ENCODE results near the gene SMAP1.

- TF ChIP-seq CTCF (IDR thresholded peaks at IDR 0.05) (no peak), POLR2A (IDR thresholded peaks at IDR 0.05) (no peak)
Measured at GRCh38 chr6:70668499-70668812, 773 bp downstream of the SMAP1 start.

All from heart left ventricle (tissue), 13 donors.